HepG2 (cell line): ENCODE data around the gene ZNRD2. TPM values are rescaled to one million over a fixed set of nuclear protein-coding genes. Genes with fewer than 3 reads are reported as not detected.

Source experiments
- ATF7 ChIP-seq, 2 experiments: fragments of 450-650 bp in 1 of 2; sonication (generic) in 1 of 2; formaldehyde crosslinking in 1 of 2; IDR thresholded peaks; 2 replicates each; pipeline versions ENCODE4 v1.4.0 to v1.6.1; 2016 to 2020; ENCODE audit warnings: antibody characterized with exemption in 1 of 2, mild to moderate bottlenecking in 1 of 2, missing genetic modification reagents in 1 of 2
- FOXO4 ChIP-seq: sonication (generic); formaldehyde crosslinking; conservative IDR thresholded peaks from 2 replicates; pipeline ENCODE4 v1.8.1; 2023; ENCODE audit warnings: missing genetic modification reagents
- GATAD2A ChIP-seq: IDR thresholded peaks from 2 replicates; pipeline ENCODE4 v1.6.1; 2016
- KIAA2018 ChIP-seq: sonication (generic); formaldehyde crosslinking; IDR thresholded peaks from 2 replicates; pipeline ENCODE4 v1.5.0; 2020; ENCODE audit warnings: mild to moderate bottlenecking, missing genetic modification reagents, borderline replicate concordance
- MED8 ChIP-seq: sonication (generic); formaldehyde crosslinking; IDR thresholded peaks from 2 replicates; pipeline ENCODE4 v1.8.1; 2023; ENCODE audit warnings: mild to moderate bottlenecking, missing genetic modification reagents; ENCODE audit not compliant: insufficient replicate concordance
- MXD4 ChIP-seq: IDR thresholded peaks from 2 replicates; pipeline ENCODE4 v1.6.1; 2016; ENCODE audit warnings: mild to moderate bottlenecking, missing biosample characterization, missing genetic modification reagents
- NONO ChIP-seq, 2 experiments: fragments of 450-650 bp in 1 of 2; sonication (generic) in 1 of 2; formaldehyde crosslinking in 1 of 2; IDR thresholded peaks in 1 of 2; conservative IDR thresholded peaks in 1 of 2; 2 replicates each; pipeline versions ENCODE4 v1.6.1 to v1.8.0; 2017 to 2022; ENCODE audit warnings: mild to moderate bottlenecking in 1 of 2, missing genetic modification reagents in 1 of 2, moderate library complexity in 1 of 2
- SKI ChIP-seq: fragments of 450-650 bp; IDR thresholded peaks from one replicate; pipeline ENCODE4 v1.6.1; 2018; ENCODE audit warnings: mild to moderate bottlenecking; ENCODE audit not compliant: partially characterized antibody
- THAP9 ChIP-seq: sonication (generic); formaldehyde crosslinking; IDR thresholded peaks from 2 replicates; pipeline ENCODE4; 2020; ENCODE audit warnings: missing genetic modification reagents, mild to moderate bottlenecking, borderline replicate concordance
- ZBTB46 ChIP-seq: sonication (generic); formaldehyde crosslinking; IDR thresholded peaks from 2 replicates; pipeline ENCODE4 v1.4.0; 2020; ENCODE audit warnings: mild to moderate bottlenecking, missing genetic modification reagents, borderline replicate concordance
- polyA plus RNA-seq, 8 experiments: library from polyadenylated mRNA; depleted of rRNA in 3 of 8; stranded (reverse) in 7 of 8; unstranded in 1 of 8; fragments of >200 nt; fragmentation: Illumina TruSeq in 4 of 8; extraction: Trizol in 4 of 8; gene quantifications; 2 replicates each; pipeline versions ENCODE4 v1.2.1 to v1.2.3, GENCODE V29; 2011 to 2016; ENCODE audit warnings: low read depth in 4 of 8, missing spikeins in 1 of 8, mixed read lengths in 1 of 8; ENCODE audit not compliant: insufficient read depth in 1 of 8
- total RNA-seq, 5 experiments: library from RNA; depleted of rRNA; stranded (reverse); fragments of >200 nt; fragmentation: Illumina TruSeq; extraction: Trizol; gene quantifications; 2 replicates each; pipeline ENCODE4 v1.2.3, GENCODE V29; 2016; ENCODE audit warnings: low read depth in 1 of 5

Gene ZNRD2
- total and polyA plus RNA-seq, 2 of the 13 experiments (the other 11 are each of a cell fraction or from before 2014, with no cell fraction given) = 29.2 to 34.0 TPM

- no peak for TF ChIP-seq NONO (IDR thresholded peaks at IDR 0.05)
- TF ChIP-seq NONO (CRISPR knock-in tag; conservative IDR thresholded peaks at IDR 0.05) = no peak
- TF ChIP-seq MED8 = peak; percentile 52
- no peak for TF ChIP-seq KIAA2018
- TF ChIP-seq FOXO4 = no peak
- no peak for TF ChIP-seq ZBTB46 (CRISPR knock-in tag)
- TF ChIP-seq GATAD2A = no peak
- TF ChIP-seq MXD4 (CRISPR knock-in tag) = no peak
- TF ChIP-seq THAP9 (CRISPR knock-in tag) = no peak
- TF ChIP-seq ATF7 (IDR thresholded peaks at IDR 0.05) = no peak
- TF ChIP-seq ATF7 (CRISPR knock-in tag; IDR thresholded peaks at IDR 0.05) = no peak
- TF ChIP-seq SKI = no peak
These were observed 45.8 kb downstream of the ZNRD2 start (continued) for GRCh38 chr11:65615950-65616574.
